Measurements from ENCODE around the gene CAPN11.

CAPN11 gene

GRCh38 chr6:44232676-44233566 lies 74.3 kb downstream of the CAPN11 start:
- no peak for TF ChIP-seq CTCF (IDR thresholded peaks at IDR 0.05)

GRCh38 chr6:44233567-44234100 lies 75.0 kb downstream of the CAPN11 start:
- TF ChIP-seq CTCF (IDR thresholded peaks at IDR 0.05) = no peak
